HCT116 (cell line): ENCODE results near the gene KRT85. TPM values are rescaled to one million over a fixed set of nuclear protein-coding genes. Genes with fewer than 3 reads are reported as not detected.
A peak's percentile ranks its signal among the peaks of the same experiment; 100 is the strongest.

Experiments used
- ATAC-seq: fragments of 200-7000 bp; cut with Tn5 transposase; 2 replicates; pipeline ENCODE4 v1.9.1; 2020; ENCODE audit warnings: mild to moderate bottlenecking, moderate library complexity
- BruUV-seq: library from RNA; stranded (reverse); fragments of 400-500 nt; replicated peaks from 2 replicates; lab custom pipeline; 2021; lab: Mats Ljungman, UMichigan
- CTCF ChIA-PET: fragments of 300-600 bp; sonication (Branson Sonifier 250); formaldehyde crosslinking; loops from one replicate; lab custom pipeline; 2021; ENCODE audit warnings: antibody characterized with exemption; lab: Charles Lee
- POLR2A ChIA-PET: fragments of 300-600, 350-600 bp; sonication (Branson Sonifier 250); formaldehyde crosslinking; loops from one replicate; lab custom pipeline; 2021; ENCODE audit warnings: antibody characterized with exemption; lab: Charles Lee
- RAD21 ChIA-PET, 2 experiments: fragments of 300-600 bp; sonication (Branson Sonifier 250); formaldehyde crosslinking; loops; one replicate each; lab custom pipeline; 2023; ENCODE audit warnings: low total read pairs in 2 of 2; ENCODE audit not compliant: uncharacterized antibody in 2 of 2, unreplicated experiment in 2 of 2, low non-redundant PET in 1 of 2; lab: Charles Lee
- DNase-seq: peaks from one replicate; pipeline ENCODE4 v3.0.0-alpha.2; 2010; ENCODE audit warnings: low read depth, low spot score
- H2AFZ ChIP-seq: fragments of 200-600 bp; shearing (Covaris generic), sonication (generic); 2 replicates; pipeline ENCODE4 v1.6.1; 2017; ENCODE audit warnings: low read depth, mixed run types, mixed read lengths, antibody characterized with exemption, low read length; ENCODE audit not compliant: poor library complexity, severe bottlenecking
- H3K27ac ChIP-seq: 2 replicates; pipeline ENCODE4 v1.5.1; 2012; ENCODE audit warnings: low read depth, low read length
- H3K27me3 ChIP-seq: fragments of 200-600 bp; sonication (generic); 2 replicates; pipeline ENCODE4 v1.6.1; 2016; ENCODE audit warnings: mixed run types, low read length, mixed read lengths; ENCODE audit not compliant: insufficient read depth
- H3K36me3 ChIP-seq, 2 experiments: fragments of 200-500 bp in 1 of 2; fragments of 200-600 bp in 1 of 2; sonication (Bioruptor generic) in 1 of 2; sonication (generic) in 1 of 2; 2 replicates each; pipeline versions ENCODE4 v1.5.1 to v1.6.1; 2014 to 2016; ENCODE audit warnings: low read length in 2 of 2, inconsistent platforms in 1 of 2, mixed read lengths in 1 of 2, mixed run types in 1 of 2; ENCODE audit not compliant: insufficient read depth in 2 of 2, control insufficient read depth in 1 of 2
- H3K4me1 ChIP-seq, 2 experiments: fragments of 200-600 bp in 1 of 2; sonication (generic) in 1 of 2; 2 replicates each; pipeline versions ENCODE4 v1.5.1 to v1.6.1; 2012 to 2017; ENCODE audit warnings: low read length in 2 of 2, inconsistent platforms in 1 of 2, mild to moderate bottlenecking in 1 of 2, mixed read lengths in 1 of 2, mixed run types in 1 of 2, moderate library complexity in 1 of 2; ENCODE audit not compliant: insufficient read depth in 2 of 2, control insufficient read depth in 1 of 2
- H3K4me2 ChIP-seq: fragments of 200-600 bp; sonication (generic); 2 replicates; pipeline ENCODE4 v1.6.1; 2017; ENCODE audit warnings: mixed run types, low read length, mixed read lengths
- H3K4me3 ChIP-seq, 2 experiments: fragments of 200-600 bp in 1 of 2; sonication (generic) in 1 of 2; replicated peaks in 1 of 2; 2 replicates each; pipeline ENCODE4 v1.5.1; 2011 to 2016; ENCODE audit warnings: low read length in 2 of 2, control low read depth in 1 of 2, low read depth in 1 of 2, mild to moderate bottlenecking in 1 of 2, mixed read lengths in 1 of 2, mixed run types in 1 of 2
- H3K79me2 ChIP-seq: fragments of 200-600 bp; sonication (generic); 2 replicates; pipeline ENCODE4 v1.6.1; 2017; ENCODE audit warnings: mild to moderate bottlenecking, mixed run types, low read length, moderate library complexity, mixed read lengths; ENCODE audit not compliant: insufficient read depth
- H3K9ac ChIP-seq: fragments of 200-600 bp; sonication (generic); 2 replicates; pipeline ENCODE4 v1.6.1; 2016; ENCODE audit warnings: low read length, mixed read lengths
- H3K9me2 ChIP-seq: fragments of 200-600 bp; sonication (generic), shearing (Covaris generic); 2 replicates; pipeline ENCODE4 v1.6.1; 2017; ENCODE audit warnings: mixed run types, mild to moderate bottlenecking, moderate library complexity; ENCODE audit not compliant: insufficient read depth
- H3K9me3 ChIP-seq, 2 experiments: fragments of 200-500 bp in 1 of 2; fragments of 200-600 bp in 1 of 2; sonication (Bioruptor generic) in 1 of 2; sonication (generic) in 1 of 2; 2 replicates each; pipeline ENCODE4 v1.6.1; 2014 to 2017; ENCODE audit warnings: low read length in 2 of 2, mixed read lengths in 2 of 2, inconsistent platforms in 1 of 2, low read depth in 1 of 2, mild to moderate bottlenecking in 1 of 2, mixed run types in 1 of 2, moderate library complexity in 1 of 2; ENCODE audit not compliant: control insufficient read depth in 1 of 2, insufficient read depth in 1 of 2
- H4K20me1 ChIP-seq: fragments of 200-600 bp; sonication (generic), shearing (Covaris generic); 2 replicates; pipeline ENCODE4 v1.6.1; 2017; ENCODE audit warnings: mixed run types, mild to moderate bottlenecking, moderate library complexity; ENCODE audit not compliant: insufficient read depth
- CEBPB ChIP-seq: IDR thresholded peaks from 2 replicates; pipeline ENCODE4 v1.6.1; 2012; ENCODE audit warnings: low read depth
- EZH2 ChIP-seq: fragments of 200-600 bp; sonication (generic); IDR thresholded peaks from 2 replicates; pipeline ENCODE4 v1.6.1; 2017; ENCODE audit warnings: antibody characterized with exemption, mixed run types
- FOSL1 ChIP-seq: IDR thresholded peaks from 2 replicates; pipeline ENCODE4 v1.6.1; 2012; ENCODE audit warnings: low read depth
- JUND ChIP-seq: IDR thresholded peaks from 2 replicates; pipeline ENCODE4 v1.6.1; 2012
- POLR2A ChIP-seq: IDR thresholded peaks from 2 replicates; pipeline ENCODE4 v1.7.0; 2011; ENCODE audit warnings: borderline replicate concordance; ENCODE audit not compliant: insufficient read depth, insufficient read length; ENCODE audit errors: extremely low read depth
- POLR2AphosphoS5 ChIP-seq: IDR thresholded peaks from 2 replicates; pipeline ENCODE4 v1.6.1; 2011; ENCODE audit warnings: mild to moderate bottlenecking, low read depth, low read length, moderate library complexity
- RAD21 ChIP-seq: IDR thresholded peaks from 2 replicates; pipeline ENCODE4 v1.6.1; 2012; ENCODE audit warnings: low read depth, mild to moderate bottlenecking
- SP1 ChIP-seq: IDR thresholded peaks from 2 replicates; pipeline ENCODE4 v1.6.1; 2012; ENCODE audit warnings: low read depth
- ZFX ChIP-seq: fragments of 450-650 bp; IDR thresholded peaks from 2 replicates; pipeline ENCODE4 v1.6.1; 2017
- intact Hi-C: fragments of 100-400 bp; cut with micrococcal nuclease; formaldehyde crosslinking; loops from 2 replicates; pipeline ENCODE4 v1.10.0; 2022
- total RNA-seq: library from RNA; stranded (reverse); gene quantifications from one replicate; pipeline ENCODE4 v1.2.1, GENCODE V29; 2021; ENCODE audit not compliant: unreplicated experiment
- TF ChIP-seq, protein P1 (sequence below), 3 experiments: fragments of 200-600 bp in 1 of 3; sonication (generic) in 1 of 3; IDR thresholded peaks in 2 of 3; conservative IDR thresholded peaks in 1 of 3; 2 replicates each; pipeline ENCODE4 v1.5.1; 2012 to 2017; ENCODE audit warnings: low read depth in 2 of 3, low read length in 2 of 3, antibody characterized with exemption in 1 of 3, borderline replicate concordance in 1 of 3, control low read depth in 1 of 3, mild to moderate bottlenecking in 1 of 3, mixed read lengths in 1 of 3, mixed run types in 1 of 3, moderate library complexity in 1 of 3; ENCODE audit not compliant: insufficient read depth in 1 of 3
- TF ChIP-seq, protein P2 (sequence below): IDR thresholded peaks from 2 replicates; pipeline ENCODE4 v1.6.1; 2012; ENCODE audit warnings: low read depth

KRT85 gene
- total RNA-seq, 1 experiment from 2014 or later: not detected

GRCh38 chr12:52380271-52380694 is 13.0 kb upstream of the KRT85 start:
- intact Hi-C loops: no loop called here
- ATAC-seq (peak; percentile 88), DNase-seq (no peak)
- Histone ChIP-seq H3K4me2 (no peak overlapping the region), H4K20me1 (no peaks in the 10 kb centered on the region), H3K9me3 (no peaks in the 10 kb centered on the region), H2AFZ (no peak overlapping the region), H3K79me2 (no peaks in the 10 kb centered on the region), H3K4me1 (no peaks in the 10 kb centered on the region), H3K4me3 (no peak overlapping the region), H3K36me3 (no peaks in the 10 kb centered on the region), H3K9me2 (no peaks in the 10 kb centered on the region), H3K27ac (no peak overlapping the region), H3K27me3 (no peaks in the 10 kb centered on the region), H3K9ac (no peak overlapping the region)
- ChIA-PET RAD21 (interaction anchor here in 1 of 2 experiments (1.0 to 1.3 kb wide), 2 partner anchors 224 to 236 kb away, joined by 3 read pairs; no protein-coding TSS in a partner anchor), CTCF (interaction anchor here (0.9 to 2.9 kb wide), 12 partner anchors 9 to 499 kb away, joined by 3 to 16 read pairs (median 6); no protein-coding TSS in a partner anchor), POLR2A (no interaction called here)
- TF ChIP-seq, protein P1, sequence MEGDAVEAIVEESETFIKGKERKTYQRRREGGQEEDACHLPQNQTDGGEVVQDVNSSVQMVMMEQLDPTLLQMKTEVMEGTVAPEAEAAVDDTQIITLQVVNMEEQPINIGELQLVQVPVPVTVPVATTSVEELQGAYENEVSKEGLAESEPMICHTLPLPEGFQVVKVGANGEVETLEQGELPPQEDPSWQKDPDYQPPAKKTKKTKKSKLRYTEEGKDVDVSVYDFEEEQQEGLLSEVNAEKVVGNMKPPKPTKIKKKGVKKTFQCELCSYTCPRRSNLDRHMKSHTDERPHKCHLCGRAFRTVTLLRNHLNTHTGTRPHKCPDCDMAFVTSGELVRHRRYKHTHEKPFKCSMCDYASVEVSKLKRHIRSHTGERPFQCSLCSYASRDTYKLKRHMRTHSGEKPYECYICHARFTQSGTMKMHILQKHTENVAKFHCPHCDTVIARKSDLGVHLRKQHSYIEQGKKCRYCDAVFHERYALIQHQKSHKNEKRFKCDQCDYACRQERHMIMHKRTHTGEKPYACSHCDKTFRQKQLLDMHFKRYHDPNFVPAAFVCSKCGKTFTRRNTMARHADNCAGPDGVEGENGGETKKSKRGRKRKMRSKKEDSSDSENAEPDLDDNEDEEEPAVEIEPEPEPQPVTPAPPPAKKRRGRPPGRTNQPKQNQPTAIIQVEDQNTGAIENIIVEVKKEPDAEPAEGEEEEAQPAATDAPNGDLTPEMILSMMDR (IDR thresholded peaks at IDR 0.05 in 2 of 3, conservative IDR thresholded peaks at IDR 0.05 in 1 of 3; ENCODE audit: borderline replicate concordance in 1 of 3, insufficient read depth in 1 of 3, low read depth in 2 of 3, low read length in 2 of 3): peak; percentile 37 to 75 (median 74); a peak in 5 of 6 replicates
- TF ChIP-seq RAD21 (peak; percentile 39), POLR2A (no peak)
- no TSS peak for BruUV-seq

- Histone ChIP-seq H3K79me2 (no peaks in the 10 kb centered on the region), H3K27me3 (no peaks in the 10 kb centered on the region), H3K27ac (no peak overlapping the region), H3K4me3 (no peak overlapping the region), H2AFZ (no peak overlapping the region), H3K9me3 (no peaks in the 10 kb centered on the region), H3K36me3 (no peaks in the 10 kb centered on the region), H3K4me2 (no peak overlapping the region), H4K20me1 (no peaks in the 10 kb centered on the region), H3K9ac (no peak overlapping the region), H3K9me2 (no peaks in the 10 kb centered on the region), H3K4me1 (no peaks in the 10 kb centered on the region)
- ChIA-PET POLR2A (no interaction called here), RAD21 (interaction anchor here in 1 of 2 experiments (1.0 to 1.3 kb wide), 2 partner anchors 223 to 236 kb away, joined by 3 read pairs; no protein-coding TSS in a partner anchor), CTCF (interaction anchor here (0.9 to 2.9 kb wide), 8 partner anchors 8 to 500 kb away, joined by 3 to 10 read pairs (median 5); no protein-coding TSS in a partner anchor)
- no peak for ATAC-seq
- no TSS peak for BruUV-seq
- DNase-seq: no peak
- intact Hi-C loops: no loop called here
- TF ChIP-seq CEBPB (no peak), POLR2A (no peak), SP1 (no peak), POLR2AphosphoS5 (no peak), ZFX (no peak), JUND (no peak), FOSL1 (no peak), EZH2 (no peak)
- TF ChIP-seq, protein P2, sequence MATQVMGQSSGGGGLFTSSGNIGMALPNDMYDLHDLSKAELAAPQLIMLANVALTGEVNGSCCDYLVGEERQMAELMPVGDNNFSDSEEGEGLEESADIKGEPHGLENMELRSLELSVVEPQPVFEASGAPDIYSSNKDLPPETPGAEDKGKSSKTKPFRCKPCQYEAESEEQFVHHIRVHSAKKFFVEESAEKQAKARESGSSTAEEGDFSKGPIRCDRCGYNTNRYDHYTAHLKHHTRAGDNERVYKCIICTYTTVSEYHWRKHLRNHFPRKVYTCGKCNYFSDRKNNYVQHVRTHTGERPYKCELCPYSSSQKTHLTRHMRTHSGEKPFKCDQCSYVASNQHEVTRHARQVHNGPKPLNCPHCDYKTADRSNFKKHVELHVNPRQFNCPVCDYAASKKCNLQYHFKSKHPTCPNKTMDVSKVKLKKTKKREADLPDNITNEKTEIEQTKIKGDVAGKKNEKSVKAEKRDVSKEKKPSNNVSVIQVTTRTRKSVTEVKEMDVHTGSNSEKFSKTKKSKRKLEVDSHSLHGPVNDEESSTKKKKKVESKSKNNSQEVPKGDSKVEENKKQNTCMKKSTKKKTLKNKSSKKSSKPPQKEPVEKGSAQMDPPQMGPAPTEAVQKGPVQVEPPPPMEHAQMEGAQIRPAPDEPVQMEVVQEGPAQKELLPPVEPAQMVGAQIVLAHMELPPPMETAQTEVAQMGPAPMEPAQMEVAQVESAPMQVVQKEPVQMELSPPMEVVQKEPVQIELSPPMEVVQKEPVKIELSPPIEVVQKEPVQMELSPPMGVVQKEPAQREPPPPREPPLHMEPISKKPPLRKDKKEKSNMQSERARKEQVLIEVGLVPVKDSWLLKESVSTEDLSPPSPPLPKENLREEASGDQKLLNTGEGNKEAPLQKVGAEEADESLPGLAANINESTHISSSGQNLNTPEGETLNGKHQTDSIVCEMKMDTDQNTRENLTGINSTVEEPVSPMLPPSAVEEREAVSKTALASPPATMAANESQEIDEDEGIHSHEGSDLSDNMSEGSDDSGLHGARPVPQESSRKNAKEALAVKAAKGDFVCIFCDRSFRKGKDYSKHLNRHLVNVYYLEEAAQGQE: no peak
- TF ChIP-seq, protein P1 (IDR thresholded peaks at IDR 0.05 in 2 of 3, conservative IDR thresholded peaks at IDR 0.05 in 1 of 3; ENCODE audit: borderline replicate concordance in 1 of 3, insufficient read depth in 1 of 3, low read depth in 2 of 3, low read length in 2 of 3): no peak
These were observed 12.3 kb upstream of the KRT85 start for GRCh38 chr12:52379536-52379935.
